IMR-90 (cell line): ENCODE results near the gene POLR2M. TPM values are rescaled to one million over a fixed set of nuclear protein-coding genes. Genes with fewer than 3 reads are reported as not detected.

Experiments used
- ATAC-seq: fragments of 200-7000 bp; cut with Tn5 transposase; 2 replicates; pipeline ENCODE4 v1.9.1; 2020; ENCODE audit warnings: low read depth, mild to moderate bottlenecking, moderate library complexity
- BruUV-seq: library from RNA; stranded (reverse); fragments of 400-500 nt; replicated peaks from 2 replicates; lab custom pipeline; 2021; lab: Mats Ljungman, UMichigan
- CTCF ChIA-PET: fragments of 300-600 bp; formaldehyde crosslinking; extraction: SDS; loops from one replicate; lab custom pipeline; 2021; ENCODE audit warnings: antibody characterized with exemption; lab: Yijun Ruan, JAX
- POLR2A ChIA-PET: fragments of 300-600 bp; sonication (Branson Sonifier 250); formaldehyde crosslinking; loops from one replicate; lab custom pipeline; 2022; ENCODE audit warnings: antibody characterized with exemption; ENCODE audit not compliant: unreplicated experiment; lab: Charles Lee
- DNase-seq: peaks from one replicate; pipeline ENCODE4 v3.0.0; 2013
- H2AFZ ChIP-seq: replicated peaks from 2 replicates; pipeline ENCODE3; 2013; ENCODE audit warnings: low read length, mild to moderate bottlenecking; ENCODE audit not compliant: poor library complexity
- H2AK5ac ChIP-seq: 2 replicates; pipeline ENCODE4 v1.6.1; 2013; ENCODE audit warnings: low read depth, low read length, inconsistent platforms
- H2AK9ac ChIP-seq: replicated peaks from 2 replicates; pipeline ENCODE3; 2013; ENCODE audit warnings: mild to moderate bottlenecking, low read depth, low read length, moderate library complexity; ENCODE audit not compliant: poor library complexity
- H2BK120ac ChIP-seq: 2 replicates; pipeline ENCODE4 v1.6.1; 2013; ENCODE audit warnings: low read depth, low read length, inconsistent platforms
- H2BK15ac ChIP-seq: 3 replicates; pipeline ENCODE4 v1.6.1; 2013; ENCODE audit warnings: low read depth, low read length, inconsistent platforms
- H2BK20ac ChIP-seq: 2 replicates; pipeline ENCODE4 v1.6.1; 2013; ENCODE audit warnings: low read depth, mild to moderate bottlenecking, inconsistent platforms, low read length, moderate library complexity
- H2BK5ac ChIP-seq: 2 replicates; pipeline ENCODE4 v1.6.1; 2013; ENCODE audit warnings: mild to moderate bottlenecking, low read depth, low read length, inconsistent platforms; ENCODE audit not compliant: poor library complexity, severe bottlenecking
- H3K14ac ChIP-seq: replicated peaks from 2 replicates; pipeline ENCODE4 v1.6.1; 2013; ENCODE audit warnings: low read depth, low read length, inconsistent platforms
- H3K18ac ChIP-seq: 2 replicates; pipeline ENCODE4 v1.6.1; 2013; ENCODE audit warnings: low read depth, low read length, control low read depth
- H3K23ac ChIP-seq: 2 replicates; pipeline ENCODE4 v1.6.1; 2013; ENCODE audit warnings: low read depth, low read length, inconsistent platforms
- H3K27ac ChIP-seq: 2 replicates; pipeline ENCODE4 v1.5.1; 2013; ENCODE audit warnings: mild to moderate bottlenecking, control low read depth, low read length; ENCODE audit not compliant: insufficient read depth
- H3K27me3 ChIP-seq: 2 replicates; pipeline ENCODE4 v1.6.1; 2013; ENCODE audit warnings: low read length; ENCODE audit not compliant: control insufficient read depth, insufficient read depth
- H3K36me3 ChIP-seq: 2 replicates; pipeline ENCODE4 v1.6.1; 2013; ENCODE audit warnings: low read length, mixed read lengths; ENCODE audit not compliant: control insufficient read depth, insufficient read depth
- H3K4ac ChIP-seq: 2 replicates; pipeline ENCODE4 v1.6.1; 2013; ENCODE audit warnings: low read depth, low read length, inconsistent platforms
- H3K4me1 ChIP-seq: 2 replicates; pipeline ENCODE4 v1.6.1; 2013; ENCODE audit warnings: low read length, mixed read lengths; ENCODE audit not compliant: control insufficient read depth, insufficient read depth
- H3K4me2 ChIP-seq: 2 replicates; pipeline ENCODE4 v1.6.1; 2013; ENCODE audit warnings: low read depth, mild to moderate bottlenecking, control low read depth, low read length, moderate library complexity
- H3K4me3 ChIP-seq: 2 replicates; pipeline ENCODE4 v1.5.1; 2013; ENCODE audit warnings: low read depth, mild to moderate bottlenecking, control low read depth, low read length, moderate library complexity; ENCODE audit not compliant: insufficient read depth
- H3K56ac ChIP-seq: 2 replicates; pipeline ENCODE4 v1.6.1; 2013; ENCODE audit warnings: low read length, inconsistent platforms; ENCODE audit not compliant: insufficient read depth; ENCODE audit errors: extremely low read depth
- H3K79me1 ChIP-seq, 2 experiments: 2 replicates each; pipeline ENCODE4 v1.6.1; 2013; ENCODE audit warnings: low read length in 2 of 2, inconsistent platforms in 1 of 2, low read depth in 1 of 2
- H3K9ac ChIP-seq: 2 replicates; pipeline ENCODE4 v1.6.1; 2013; ENCODE audit warnings: low read depth, low read length, control low read depth
- H3K9me1 ChIP-seq: 2 replicates; pipeline ENCODE4 v1.6.1; 2013; ENCODE audit warnings: low read length, inconsistent platforms; ENCODE audit not compliant: insufficient read depth
- H3K9me3 ChIP-seq: 2 replicates; pipeline ENCODE4 v1.6.1; 2013; ENCODE audit warnings: low read length; ENCODE audit not compliant: control insufficient read depth, insufficient read depth
- H4K20me1 ChIP-seq: 2 replicates; pipeline ENCODE4 v1.6.1; 2013; ENCODE audit warnings: low read length, inconsistent platforms; ENCODE audit not compliant: insufficient read depth
- H4K5ac ChIP-seq: 2 replicates; pipeline ENCODE4 v1.6.1; 2013; ENCODE audit warnings: mild to moderate bottlenecking, low read depth, low read length, control low read depth
- H4K8ac ChIP-seq, 2 experiments: 2 replicates each; pipeline ENCODE4 v1.6.1; 2013; ENCODE audit warnings: low read depth in 2 of 2, low read length in 2 of 2, control low read depth in 1 of 2, inconsistent platforms in 1 of 2
- H4K91ac ChIP-seq: 2 replicates; pipeline ENCODE4 v1.6.1; 2013; ENCODE audit warnings: low read depth, low read length, inconsistent platforms; ENCODE audit not compliant: insufficient read depth
- BHLHE40 ChIP-seq: fragments of 150-350 bp; IDR thresholded peaks from 2 replicates; pipeline ENCODE4 v1.6.1; 2016; ENCODE audit warnings: mild to moderate bottlenecking, low read depth, low read length
- CEBPB ChIP-seq: IDR thresholded peaks from 2 replicates; pipeline ENCODE4 v1.6.1; 2012; ENCODE audit warnings: low read depth, low read length, improper control_type of control experiment
- CHD1 ChIP-seq: IDR thresholded peaks from 2 replicates; pipeline ENCODE4 v1.6.1; 2012; ENCODE audit warnings: low read depth, low read length, improper control_type of control experiment
- ELK1 ChIP-seq: fragments of 150-350 bp; IDR thresholded peaks from 2 replicates; pipeline ENCODE4 v1.6.1; 2016; ENCODE audit warnings: low read depth, mild to moderate bottlenecking, low read length, moderate library complexity, borderline replicate concordance
- FOS ChIP-seq: fragments of 150-350 bp; IDR thresholded peaks from 2 replicates; pipeline ENCODE4 v1.6.1; 2016; ENCODE audit warnings: low read depth, low read length
- MAFK ChIP-seq: IDR thresholded peaks from 2 replicates; pipeline ENCODE4 v1.6.1; 2012; ENCODE audit warnings: low read depth, low read length, improper control_type of control experiment
- MAZ ChIP-seq: IDR thresholded peaks from 2 replicates; pipeline ENCODE4 v1.6.1; 2012; ENCODE audit warnings: low read depth, mild to moderate bottlenecking, low read length, improper control_type of control experiment, moderate library complexity, borderline replicate concordance
- MXI1 ChIP-seq: IDR thresholded peaks from 2 replicates; pipeline ENCODE4 v1.6.1; 2012; ENCODE audit warnings: low read depth, mild to moderate bottlenecking, low read length, moderate library complexity, borderline replicate concordance
- NFE2L2 ChIP-seq: fragments of 150-350 bp; IDR thresholded peaks from 2 replicates; pipeline ENCODE4 v1.6.1; 2016; ENCODE audit warnings: low read depth, mild to moderate bottlenecking, low read length
- POLR2A ChIP-seq: IDR thresholded peaks from 2 replicates; pipeline ENCODE4 v1.6.1; 2012; ENCODE audit warnings: mild to moderate bottlenecking, low read depth, low read length
- RAD21 ChIP-seq: IDR thresholded peaks from 2 replicates; pipeline ENCODE4 v1.6.1; 2012; ENCODE audit warnings: low read length, improper control_type of control experiment
- RCOR1 ChIP-seq: IDR thresholded peaks from 2 replicates; pipeline ENCODE4 v1.6.1; 2012; ENCODE audit warnings: mild to moderate bottlenecking, low read length, improper control_type of control experiment; ENCODE audit not compliant: insufficient replicate concordance
- RFX5 ChIP-seq: IDR thresholded peaks from 2 replicates; pipeline ENCODE4 v1.8.0; 2012; ENCODE audit warnings: low read depth, mild to moderate bottlenecking, low read length, moderate library complexity
- SMC3 ChIP-seq: fragments of 150-350 bp; IDR thresholded peaks from 2 replicates; pipeline ENCODE4 v1.6.1; 2016; ENCODE audit warnings: low read depth, mild to moderate bottlenecking, antibody characterized with exemption, low read length, moderate library complexity
- USF2 ChIP-seq: fragments of 150-350 bp; IDR thresholded peaks from 2 replicates; pipeline ENCODE4 v1.6.1; 2017; ENCODE audit warnings: mild to moderate bottlenecking, antibody characterized with exemption, low read length, low read depth
- WGBS, 2 experiments: methylation state at CpG; one replicate each; pipeline versions ENCODE4 v1.1.5 to v1.1.7; 2013; ENCODE audit warnings: missing lambda C conversion rate in 2 of 2; ENCODE audit not compliant: insufficient read length in 1 of 2; ENCODE audit errors: extremely low coverage in 2 of 2; 5-methylcytosine and 5-hydroxymethylcytosine counted together
- dilution Hi-C: fragments of 300-500 bp; cut with HindIII; formaldehyde crosslinking; loops from one replicate; pipeline ENCODE4 v1.14.3; 2018; ENCODE audit warnings: low sequenced_read_pairs; ENCODE audit not compliant: unreplicated experiment
- in situ Hi-C: fragments of 300-500 bp; cut with MboI; formaldehyde crosslinking; loops from 3 replicates; pipeline ENCODE4 v1.14.3; 2019; ENCODE audit warnings: low sequenced_read_pairs, inconsistent platforms, mixed read lengths
- intact Hi-C: fragments of 100-400 bp; cut with micrococcal nuclease; formaldehyde crosslinking; loops from 2 replicates; pipeline ENCODE4 v1.10.0; 2022
- polyA plus RNA-seq, 3 experiments: library from polyadenylated mRNA; depleted of rRNA; stranded (reverse); fragments of >200 nt; gene quantifications; 2 replicates each; pipeline ENCODE4 v1.2.3, GENCODE V29; 2012; ENCODE audit warnings: low replicate concordance in 1 of 3
- total RNA-seq: library from RNA; depleted of rRNA; stranded (reverse); fragments of >200 nt; gene quantifications from 2 replicates; pipeline ENCODE4 v1.2.3, GENCODE V29; 2012
- TF ChIP-seq, protein P1 (sequence below): conservative IDR thresholded peaks from 2 replicates; pipeline ENCODE4 v1.5.1; 2012; ENCODE audit warnings: mild to moderate bottlenecking, low read depth, low read length, improper control_type of control experiment

Gene POLR2M
- total and polyA plus RNA-seq, 2 of the 4 experiments (the other 2 are of a cell fraction): 60.8 to 117 TPM

GRCh38 chr15:57675481-57676181 lies 30.9 kb upstream of the POLR2M start:
- H3K4me1 ChIP-seq: no peaks in the 10 kb centered on the region
- TF ChIP-seq RFX5 (no peak), CEBPB (no peak), CHD1 (no peak), POLR2A (no peak), MXI1 (no peak), RCOR1 (no peak), FOS (no peak), NFE2L2 (no peak), BHLHE40 (no peak), RAD21 (no peak), MAZ (no peak), SMC3 (no peak), ELK1 (no peak), MAFK (no peak), USF2 (no peak)
- TF ChIP-seq, protein P1, sequence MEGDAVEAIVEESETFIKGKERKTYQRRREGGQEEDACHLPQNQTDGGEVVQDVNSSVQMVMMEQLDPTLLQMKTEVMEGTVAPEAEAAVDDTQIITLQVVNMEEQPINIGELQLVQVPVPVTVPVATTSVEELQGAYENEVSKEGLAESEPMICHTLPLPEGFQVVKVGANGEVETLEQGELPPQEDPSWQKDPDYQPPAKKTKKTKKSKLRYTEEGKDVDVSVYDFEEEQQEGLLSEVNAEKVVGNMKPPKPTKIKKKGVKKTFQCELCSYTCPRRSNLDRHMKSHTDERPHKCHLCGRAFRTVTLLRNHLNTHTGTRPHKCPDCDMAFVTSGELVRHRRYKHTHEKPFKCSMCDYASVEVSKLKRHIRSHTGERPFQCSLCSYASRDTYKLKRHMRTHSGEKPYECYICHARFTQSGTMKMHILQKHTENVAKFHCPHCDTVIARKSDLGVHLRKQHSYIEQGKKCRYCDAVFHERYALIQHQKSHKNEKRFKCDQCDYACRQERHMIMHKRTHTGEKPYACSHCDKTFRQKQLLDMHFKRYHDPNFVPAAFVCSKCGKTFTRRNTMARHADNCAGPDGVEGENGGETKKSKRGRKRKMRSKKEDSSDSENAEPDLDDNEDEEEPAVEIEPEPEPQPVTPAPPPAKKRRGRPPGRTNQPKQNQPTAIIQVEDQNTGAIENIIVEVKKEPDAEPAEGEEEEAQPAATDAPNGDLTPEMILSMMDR: no peak
- DNase-seq (no peak), ATAC-seq (no peak)
- no peaks in the 10 kb centered on the region for H4K20me1 ChIP-seq
- H2BK120ac ChIP-seq: no peak overlapping the region
- CTCF ChIA-PET: no interaction called here
- H4K91ac ChIP-seq: no peak overlapping the region
- no peak overlapping the region for H3K14ac ChIP-seq
- 100% methylated on average over 1 of the region's 9 CpGs; no CpG with 5 or more reads in 1 of the 2 experiments for WGBS, 2 experiments
- H3K9me3 ChIP-seq: no peaks in the 10 kb centered on the region
- intact Hi-C loops (no loop called here), dilution Hi-C loops (no loop called here), in situ Hi-C loops (no loop called here)
- H3K9ac ChIP-seq: no peak overlapping the region
- H2BK5ac ChIP-seq: no peak overlapping the region
- H3K18ac ChIP-seq: no peak overlapping the region
- no peak overlapping the region for H4K5ac ChIP-seq
- no peak overlapping the region for H2AK9ac ChIP-seq
- H3K79me1 ChIP-seq: no peaks in the 10 kb centered on the region
- H3K36me3 ChIP-seq: no peaks in the 10 kb centered on the region
- POLR2A ChIA-PET: no interaction called here
- H3K27ac ChIP-seq: no peak overlapping the region
- H3K56ac ChIP-seq: no peak overlapping the region
- no peak overlapping the region for H4K8ac ChIP-seq
- no peak overlapping the region for H3K4me2 ChIP-seq
- peaks cover 7% of the 10 kb centered on the region for H3K27me3 ChIP-seq
- no peak overlapping the region for H3K23ac ChIP-seq
- H3K4me3 ChIP-seq: no peak overlapping the region
- H3K4ac ChIP-seq: no peak overlapping the region
- no peak overlapping the region for H2BK20ac ChIP-seq
- H2AK5ac ChIP-seq: no peak overlapping the region
- no peaks in the 10 kb centered on the region for H3K9me1 ChIP-seq
- BruUV-seq: no TSS peak
- H2BK15ac ChIP-seq: no peak overlapping the region
- H2AFZ ChIP-seq: no peak overlapping the region
